HG02885 (cell line): ENCODE results near the gene LCN9.
"Not testable (repeated sequence)": the region's sequence is repeated elsewhere in the genome, so short reads cannot be mapped to it uniquely, and the experiment has no call there.

ENCODE experiments used
- ATAC-seq: cut with Tn5 transposase; IDR thresholded peaks from one replicate; pipeline ENCODE4 v1.9.1; 2021; ENCODE audit warnings: mild to moderate bottlenecking; ENCODE audit not compliant: unreplicated experiment, poor library complexity

Gene LCN9

GRCh38 chr9:135644631-135645218, 18.4 kb upstream of the LCN9 start:
- no peak for ATAC-seq

- ATAC-seq: no peak
These were observed 15.2 kb upstream of the LCN9 start for GRCh38 chr9:135647884-135648283.

DNA sequence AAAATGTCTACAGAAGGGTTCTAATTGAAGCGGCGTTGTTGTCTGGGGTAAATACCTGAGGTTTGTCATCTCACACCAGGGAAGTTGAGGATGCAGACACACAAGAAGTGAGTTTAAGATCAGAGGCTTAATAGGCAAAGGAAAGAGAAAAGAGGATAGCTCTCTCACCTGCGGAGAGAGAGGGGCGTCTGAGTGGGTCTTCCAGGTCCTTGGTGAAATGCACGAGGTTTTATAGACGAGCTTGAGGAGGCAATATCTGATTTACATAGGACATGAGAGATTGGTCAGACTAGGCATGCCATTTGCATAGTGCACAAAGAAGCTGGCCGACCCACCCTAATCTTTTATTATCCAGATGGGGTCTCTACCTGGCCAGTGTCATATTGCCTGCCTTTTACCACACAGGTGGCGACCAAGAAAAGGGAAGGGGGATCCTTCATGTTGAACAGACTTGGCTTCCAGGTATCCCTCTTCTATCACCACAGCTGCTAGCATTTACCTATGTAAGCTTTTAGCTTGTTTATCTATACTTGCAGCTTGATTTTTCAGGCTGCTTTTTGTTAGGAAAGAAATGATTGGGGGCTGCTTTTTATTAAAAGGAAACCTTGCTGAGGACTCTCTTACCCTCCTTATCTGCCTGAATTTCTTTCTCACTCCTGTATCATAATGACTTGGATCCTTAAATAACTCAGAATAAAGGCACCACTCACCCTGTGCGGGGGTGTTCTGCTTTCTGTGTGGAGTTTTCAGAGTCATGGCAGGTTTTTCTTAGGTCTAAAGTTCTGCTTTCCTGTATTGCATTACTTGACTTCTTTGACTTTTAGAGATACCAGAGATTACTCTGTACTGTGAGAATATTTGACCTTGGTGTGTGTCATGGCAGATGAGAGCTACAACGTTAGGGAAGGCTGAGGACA, 14.4 kb upstream of the LCN9 start:
- no peak for ATAC-seq

DNA sequence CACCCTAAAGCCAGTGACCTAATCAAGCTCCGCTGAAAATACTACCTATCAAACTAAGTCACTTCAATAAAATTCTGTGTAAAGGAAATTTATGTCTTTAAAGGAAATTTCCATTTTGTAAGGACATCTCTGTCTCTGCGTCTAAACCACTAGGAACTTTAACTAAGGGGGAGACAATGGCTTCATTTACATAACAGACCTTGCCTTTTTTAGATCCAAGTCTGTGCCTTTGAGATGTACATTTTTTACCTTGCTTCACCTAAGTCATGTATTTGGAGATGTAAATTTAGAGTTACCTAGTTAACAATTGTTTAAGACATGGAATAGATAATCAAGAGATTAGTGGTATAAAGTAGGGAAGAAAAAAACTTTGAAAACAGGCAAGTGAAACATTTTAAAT, 13.6 kb upstream of the LCN9 start:
- no peak for ATAC-seq

- ATAC-seq: no peak
These were observed 12.7 kb upstream of the LCN9 start for GRCh38 chr9:135650408-135650807.

DNA sequence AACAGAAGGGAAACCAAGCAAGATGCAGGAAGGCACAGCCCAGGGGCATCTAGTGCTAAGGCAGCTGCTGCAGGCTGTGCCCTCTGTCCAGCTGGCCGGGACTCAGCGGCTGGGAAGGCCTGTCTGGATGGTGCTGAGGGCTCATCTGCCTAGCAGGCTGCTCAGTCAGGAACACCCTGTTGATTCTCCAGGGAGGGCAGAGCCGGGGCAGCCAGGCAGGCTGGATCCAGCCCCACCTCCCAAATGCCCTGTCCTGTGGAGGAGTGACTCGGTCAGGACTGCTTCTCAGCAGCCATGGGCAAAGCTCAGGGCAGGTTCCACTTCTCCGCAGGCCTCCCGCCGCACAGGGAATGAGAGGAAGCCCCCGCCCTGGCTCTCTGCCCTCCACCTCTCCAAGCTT, 7.8 kb upstream of the LCN9 start:
- ATAC-seq: no peak

DNA sequence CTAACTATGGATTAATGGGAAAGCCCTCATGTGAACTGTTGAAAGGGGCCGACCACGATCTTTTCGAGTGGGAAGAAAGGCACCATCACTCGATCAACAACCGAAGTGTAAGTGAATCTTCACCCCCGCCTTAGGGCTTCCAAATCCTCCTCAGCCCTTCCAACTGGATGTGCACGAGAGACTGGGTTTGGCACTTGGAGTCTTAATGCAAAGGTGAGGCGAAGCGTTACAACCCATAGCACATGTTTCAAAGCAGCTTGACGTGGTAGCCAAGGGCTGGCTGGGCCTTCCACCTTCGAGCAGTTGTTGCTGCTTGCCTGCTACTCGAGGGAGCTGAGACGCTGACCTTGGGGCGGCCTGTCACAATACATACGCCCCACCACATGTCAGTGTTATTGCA, 5.7 kb upstream of the LCN9 start:
- no peak for ATAC-seq

GRCh38 chr9:135659252-135659651, 3.9 kb upstream of the LCN9 start:
- no peak for ATAC-seq

DNA sequence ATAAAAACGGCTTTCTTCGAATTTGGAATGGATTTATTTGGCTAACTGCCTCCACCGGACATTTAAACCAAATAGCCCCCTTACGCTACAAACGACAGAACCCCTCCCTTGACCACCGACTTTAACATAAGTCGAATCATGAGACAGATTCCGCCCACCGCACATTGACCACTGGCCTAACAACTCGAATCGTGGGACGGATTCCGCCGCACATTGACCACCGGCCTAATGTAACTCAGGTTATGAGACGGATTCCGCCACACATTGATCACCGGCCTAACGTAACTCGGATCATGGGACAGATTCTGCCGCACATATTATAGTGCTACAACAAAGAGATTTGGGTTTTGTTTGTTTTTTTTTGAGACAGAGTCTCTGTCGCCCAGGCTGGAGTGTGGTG, 2.7 kb upstream of the LCN9 start:
- no peak for ATAC-seq

- no peak for ATAC-seq
These were observed 1.1 kb upstream of the LCN9 start for GRCh38 chr9:135661816-135662560.

DNA sequence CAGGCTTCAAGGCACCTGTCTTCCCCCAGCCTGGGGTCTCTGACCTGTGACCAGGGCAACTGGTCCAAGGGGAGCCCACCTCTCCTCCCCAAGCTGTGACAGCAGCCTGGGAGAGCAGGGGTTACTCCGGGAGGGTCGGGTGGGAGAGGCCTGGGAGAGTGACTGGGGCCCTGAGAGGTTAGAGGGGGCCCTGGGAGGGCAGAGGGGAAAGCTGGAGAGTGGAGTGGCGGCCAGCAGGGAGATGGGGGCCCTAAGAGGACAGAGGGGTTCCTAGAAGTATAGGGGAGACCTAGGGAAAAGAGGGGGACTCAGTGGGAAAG, 302 bp downstream of the LCN9 start:
- ATAC-seq: no peak

DNA sequence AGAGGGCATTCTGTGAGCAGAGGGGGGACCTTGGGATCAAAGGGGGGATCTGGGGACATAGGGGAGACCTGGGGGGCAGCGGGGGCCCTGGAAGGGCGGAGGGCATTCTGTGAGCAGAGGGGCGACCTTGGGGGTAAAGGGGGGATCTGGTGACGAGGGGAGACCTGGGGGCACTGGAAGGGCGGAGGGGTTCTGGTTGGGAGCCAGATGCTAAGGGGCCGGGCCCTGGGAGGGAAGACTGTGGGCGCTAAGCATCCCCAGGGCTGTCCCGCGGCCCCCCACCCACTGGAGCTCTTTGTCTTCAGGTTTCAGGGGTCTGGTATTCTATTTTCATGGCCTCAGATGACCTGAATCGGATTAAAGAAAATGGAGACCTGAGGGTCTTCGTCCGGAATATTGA, 748 bp downstream of the LCN9 start:
- no peak for ATAC-seq

GRCh38 chr9:135664266-135664665, 1.2 kb downstream of the LCN9 start:
- no peak for ATAC-seq

- ATAC-seq: no peak
These were observed 2.0 kb downstream of the LCN9 start for GRCh38 chr9:135664801-135665794.

DNA sequence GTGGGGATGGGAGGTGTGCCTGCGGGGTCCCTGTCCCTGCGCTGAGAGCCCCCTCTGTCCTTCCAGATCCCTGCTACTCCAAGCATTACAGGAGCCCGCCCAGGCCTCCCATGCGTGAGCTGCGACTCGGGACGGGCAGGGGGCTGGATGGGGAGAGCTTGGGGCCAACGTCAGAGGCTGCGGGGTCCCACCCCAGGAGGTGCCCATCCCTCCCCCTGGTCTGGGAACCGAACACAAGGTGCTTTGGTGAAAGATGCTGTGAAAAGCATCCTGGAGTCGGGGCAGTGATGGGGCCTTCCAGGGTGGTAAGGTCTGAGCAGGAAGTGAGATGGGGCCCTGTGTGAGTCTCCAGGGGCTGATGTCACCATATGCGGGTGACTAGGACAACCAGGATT, 2.7 kb downstream of the LCN9 start:
- no peak for ATAC-seq

- no peak for ATAC-seq
These were observed 3.7 kb downstream of the LCN9 start for GRCh38 chr9:135666534-135667462.

DNA sequence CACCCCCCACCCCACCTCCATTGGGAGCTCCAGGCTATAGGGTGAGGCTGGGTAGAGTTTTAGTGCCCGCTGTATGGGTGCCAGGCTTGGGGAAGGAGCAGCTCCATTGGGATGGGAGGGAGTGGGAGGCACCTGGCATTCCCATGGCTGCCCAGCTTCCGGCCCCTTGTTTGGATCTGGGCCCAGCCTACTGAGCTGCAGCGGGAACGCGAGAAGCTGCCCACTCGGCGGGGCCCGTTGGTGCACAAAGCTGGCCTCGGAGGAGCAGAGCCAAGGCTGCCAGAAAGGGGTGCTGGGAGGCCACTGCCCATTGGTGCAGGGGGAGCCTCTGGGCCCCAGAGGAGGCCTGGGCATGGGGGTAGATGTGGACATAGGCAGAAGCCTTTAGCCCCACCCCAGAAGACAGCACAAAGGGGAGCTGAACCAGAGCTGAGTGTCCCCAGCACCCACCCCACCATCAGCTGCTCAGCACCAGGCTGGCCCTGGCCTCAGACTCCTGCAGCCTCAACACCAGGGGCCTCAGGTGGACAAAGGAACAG, 4.4 kb downstream of the LCN9 start:
- ATAC-seq: no peak

- not testable (repeated sequence) for ATAC-seq
These were observed 5.9 kb downstream of the LCN9 start for GRCh38 chr9:135669018-135669417.
